Measurements from ENCODE around the gene CSTF2T.

The CSTF2T gene

DNA sequence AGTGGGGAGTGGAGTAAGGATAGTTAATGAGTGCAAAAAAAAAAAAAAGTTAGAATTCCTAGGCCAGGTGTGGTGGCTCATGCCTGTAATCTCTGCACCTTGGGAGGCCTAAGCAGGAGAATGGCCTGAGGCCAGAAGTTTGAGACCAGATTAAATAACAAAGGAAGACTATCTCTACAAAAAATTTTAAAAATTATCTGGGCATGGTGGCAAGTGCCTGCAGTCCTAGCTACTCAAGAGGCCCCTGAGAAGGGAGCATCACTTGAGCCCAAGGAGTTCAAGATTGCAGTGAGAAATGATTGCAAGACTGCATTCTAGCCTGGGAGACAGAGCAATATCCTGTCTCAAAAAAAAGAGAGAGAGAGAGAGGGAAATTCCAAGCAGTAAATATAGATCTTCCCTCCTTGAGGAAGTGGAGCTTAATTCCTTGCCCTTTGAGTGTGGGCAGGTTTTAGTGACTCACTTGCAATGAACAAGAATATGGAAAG, 19.5 kb upstream of the CSTF2T start:
- Histone ChIP-seq H3K4me3 (ENCODE audit: low read depth, low read length) (no peak overlapping the region), H3K4me1 (ENCODE audit: control insufficient read depth, insufficient read depth, low read length, unreplicated experiment) (peaks cover 9% of the 10 kb centered on the region), H2AFZ (ENCODE audit: low read length, unreplicated experiment) (no peak overlapping the region), H3K79me2 (ENCODE audit: control insufficient read depth, insufficient read depth, low read length, unreplicated experiment) (no peaks in the 10 kb centered on the region), H3K27ac (ENCODE audit: low read depth, low read length) (no peak overlapping the region), H3K36me3 (ENCODE audit: insufficient read depth, low read length) (no peaks in the 10 kb centered on the region), H3K27me3 (ENCODE audit: insufficient read depth, low read length) (no peaks in the 10 kb centered on the region)

DNA sequence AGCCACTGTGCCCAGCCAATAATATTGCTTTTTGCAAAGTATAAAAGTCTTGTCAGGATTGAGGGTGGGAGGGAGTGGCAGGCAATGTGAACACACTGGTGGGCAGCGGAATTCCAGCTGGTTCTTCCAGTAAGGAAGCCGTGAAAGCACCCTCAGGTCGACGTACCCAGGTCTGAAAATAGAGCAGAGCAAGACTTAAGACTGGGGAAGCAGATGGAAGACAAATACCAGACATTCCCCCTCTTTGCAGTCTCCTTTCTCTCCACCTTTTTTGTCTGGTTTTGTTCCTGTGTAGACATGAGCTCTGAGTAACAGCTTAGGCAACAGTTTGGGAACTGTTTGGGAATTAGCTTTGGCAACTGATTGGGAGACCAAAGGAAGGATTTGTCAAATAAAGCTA, 17.6 kb upstream of the CSTF2T start:
- H3K27me3 ChIP-seq (ENCODE audit: insufficient read depth, low read length), result no peaks in the 10 kb centered on the region
- no peak overlapping the region for H3K4me3 ChIP-seq (ENCODE audit: low read depth, low read length)
- H3K79me2 ChIP-seq (ENCODE audit: control insufficient read depth, insufficient read depth, low read length, unreplicated experiment), result no peaks in the 10 kb centered on the region
- peaks cover 9% of the 10 kb centered on the region for H3K4me1 ChIP-seq (ENCODE audit: control insufficient read depth, insufficient read depth, low read length, unreplicated experiment)
- no peak overlapping the region for H2AFZ ChIP-seq (ENCODE audit: low read length, unreplicated experiment)
- no peak overlapping the region for H3K27ac ChIP-seq (ENCODE audit: low read depth, low read length)
- no peaks in the 10 kb centered on the region for H3K36me3 ChIP-seq (ENCODE audit: insufficient read depth, low read length)

DNA sequence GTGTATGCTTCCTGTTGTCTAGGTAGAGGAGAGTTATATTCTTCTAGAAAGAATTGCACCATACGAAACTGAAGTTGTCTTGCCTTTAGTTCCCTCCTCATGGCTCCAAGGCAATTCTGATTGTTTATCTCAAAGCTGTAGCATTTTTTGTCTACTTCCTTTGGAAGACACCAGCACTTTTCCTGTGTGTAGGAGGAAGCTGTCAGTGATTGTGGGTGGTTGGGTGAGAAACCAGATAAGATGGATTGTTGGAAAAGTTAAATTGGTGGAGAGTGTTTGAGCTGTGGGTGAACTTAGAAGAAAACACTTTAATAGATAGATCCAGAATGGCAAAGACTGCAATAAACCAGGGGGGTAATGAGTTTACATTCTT, 12.1 kb upstream of the CSTF2T start:
- Histone ChIP-seq H2AFZ (ENCODE audit: low read length, unreplicated experiment) (no peak overlapping the region), H3K79me2 (ENCODE audit: control insufficient read depth, insufficient read depth, low read length, unreplicated experiment) (no peaks in the 10 kb centered on the region), H3K4me1 (ENCODE audit: control insufficient read depth, insufficient read depth, low read length, unreplicated experiment) (no peaks in the 10 kb centered on the region), H3K4me3 (ENCODE audit: low read depth, low read length) (no peak overlapping the region), H3K36me3 (ENCODE audit: insufficient read depth, low read length) (no peaks in the 10 kb centered on the region), H3K27me3 (ENCODE audit: insufficient read depth, low read length) (no peaks in the 10 kb centered on the region), H3K27ac (ENCODE audit: low read depth, low read length) (no peak overlapping the region)

DNA sequence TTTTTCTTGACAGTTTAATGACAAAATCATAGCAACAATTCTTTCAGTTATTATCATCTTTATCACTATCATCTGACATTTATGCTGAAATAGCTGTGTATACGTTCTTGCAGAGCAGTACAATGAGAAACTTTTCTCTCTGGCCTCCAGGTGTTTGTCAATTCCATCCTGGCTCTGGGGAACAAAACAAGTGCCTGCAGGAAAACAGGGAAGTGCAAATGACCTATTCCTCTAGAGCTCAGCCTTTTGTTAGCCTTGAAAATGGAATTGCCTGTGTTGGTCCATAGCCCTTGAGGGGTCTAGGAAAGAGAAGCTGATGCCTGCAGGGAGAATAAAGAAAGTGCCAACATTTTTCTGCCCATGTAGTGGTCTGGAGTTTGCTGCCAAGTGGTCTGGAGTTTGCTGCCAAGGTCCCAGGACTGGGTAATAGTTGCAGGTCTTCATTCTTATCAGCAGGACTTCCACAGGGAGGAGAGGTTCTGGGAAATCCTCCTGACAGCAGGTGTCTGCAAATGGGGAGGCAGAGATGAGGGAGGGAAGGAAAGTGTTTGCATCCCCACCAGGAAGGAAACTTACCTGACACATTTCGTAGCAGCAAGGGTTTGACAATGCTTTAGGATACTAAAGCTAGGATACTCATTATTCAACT, 10.1 kb upstream of the CSTF2T start:
- Histone ChIP-seq H3K79me2 (ENCODE audit: control insufficient read depth, insufficient read depth, low read length, unreplicated experiment) (no peaks in the 10 kb centered on the region), H3K4me1 (ENCODE audit: control insufficient read depth, insufficient read depth, low read length, unreplicated experiment) (peaks cover 5% of the 10 kb centered on the region), H3K4me3 (ENCODE audit: low read depth, low read length) (no peak overlapping the region), H3K27me3 (ENCODE audit: insufficient read depth, low read length) (no peaks in the 10 kb centered on the region), H3K27ac (ENCODE audit: low read depth, low read length) (no peak overlapping the region), H2AFZ (ENCODE audit: low read length, unreplicated experiment) (no peak overlapping the region), H3K36me3 (ENCODE audit: insufficient read depth, low read length) (no peaks in the 10 kb centered on the region)

DNA sequence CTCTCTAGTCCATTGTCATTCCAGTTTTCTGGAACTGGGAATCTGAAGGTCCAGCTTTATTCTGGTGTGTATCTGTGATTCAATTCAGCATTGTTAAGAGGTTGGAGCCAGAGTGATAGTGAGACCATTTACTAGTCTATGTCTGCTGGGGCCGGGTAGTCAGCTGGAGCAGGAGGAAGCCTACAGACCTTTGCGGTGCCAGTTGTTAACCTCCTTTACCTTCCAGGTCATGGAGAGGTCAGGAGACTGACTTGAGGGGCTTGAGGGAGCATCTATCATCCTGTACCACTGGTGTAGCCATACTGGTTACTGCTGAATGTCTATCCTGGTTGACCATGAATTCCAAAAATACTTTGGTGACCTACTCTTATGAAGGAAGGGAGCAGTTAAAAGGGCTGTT, 9.2 kb upstream of the CSTF2T start:
- H3K27me3 ChIP-seq (ENCODE audit: insufficient read depth, low read length), result no peaks in the 10 kb centered on the region
- no peak overlapping the region for H3K4me3 ChIP-seq (ENCODE audit: low read depth, low read length)

DNA sequence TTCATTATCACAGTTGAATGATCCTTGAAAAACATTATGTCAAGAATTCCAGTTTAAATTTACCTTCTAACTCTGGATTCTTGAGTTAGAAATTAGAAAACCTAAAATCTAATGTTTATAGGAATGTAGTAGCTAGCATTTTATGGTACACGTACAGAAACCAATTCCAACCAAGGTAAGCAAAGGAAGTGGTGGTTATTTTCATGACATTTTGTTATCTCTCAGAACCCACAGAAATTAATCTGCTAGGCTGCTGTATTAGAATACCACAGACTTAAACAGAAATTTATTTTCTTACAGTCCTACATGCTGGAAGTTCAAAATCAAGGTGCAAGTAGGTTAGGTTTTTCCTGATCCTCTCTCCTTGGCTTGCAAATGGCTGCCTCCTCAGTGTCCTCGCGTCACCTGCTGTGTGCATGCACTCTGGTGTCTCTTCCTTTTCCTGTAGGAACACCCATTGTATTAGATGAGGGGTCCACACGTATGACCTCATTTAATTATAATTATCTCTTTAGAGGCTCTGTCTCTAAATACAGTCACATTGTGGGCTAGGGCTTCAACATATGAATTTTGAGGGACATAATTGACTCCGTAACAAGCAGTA, 8.5 kb upstream of the CSTF2T start:
- H3K27ac ChIP-seq (ENCODE audit: low read depth, low read length), result no peak overlapping the region

More for the DNA sequence above, 9.2 kb upstream of the CSTF2T start:
- no peak overlapping the region for H2AFZ ChIP-seq (ENCODE audit: low read length, unreplicated experiment)
- no peaks in the 10 kb centered on the region for H3K36me3 ChIP-seq (ENCODE audit: insufficient read depth, low read length)
- H3K4me1 ChIP-seq (ENCODE audit: control insufficient read depth, insufficient read depth, low read length, unreplicated experiment), result peaks cover 5% of the 10 kb centered on the region
- H3K79me2 ChIP-seq (ENCODE audit: control insufficient read depth, insufficient read depth, low read length, unreplicated experiment), result no peaks in the 10 kb centered on the region
- no peak overlapping the region for H3K27ac ChIP-seq (ENCODE audit: low read depth, low read length)

DNA sequence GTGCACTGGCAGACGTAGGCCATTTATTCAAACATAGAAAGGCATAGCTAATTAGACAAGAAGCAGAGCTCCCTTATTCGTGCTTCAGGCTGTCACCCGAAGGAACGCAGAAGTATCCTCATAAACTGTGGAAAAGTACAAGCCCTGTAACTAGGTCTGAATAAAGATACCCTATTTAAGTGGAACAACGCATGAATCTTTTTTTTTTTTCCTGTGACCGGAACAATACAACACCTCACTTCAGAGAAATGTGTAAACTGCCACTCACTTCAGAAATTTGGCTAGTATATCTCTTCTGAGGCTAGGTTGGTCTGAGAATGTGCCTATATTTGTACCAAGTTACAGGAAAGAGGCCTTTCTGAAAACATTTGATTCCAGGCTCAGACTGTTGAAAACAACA, 8.0 kb upstream of the CSTF2T start:
- no peak overlapping the region for H2AFZ ChIP-seq (ENCODE audit: low read length, unreplicated experiment)

More for the DNA sequence above, 8.5 kb upstream of the CSTF2T start:
- Histone ChIP-seq H3K79me2 (ENCODE audit: control insufficient read depth, insufficient read depth, low read length, unreplicated experiment) (no peaks in the 10 kb centered on the region), H3K4me3 (ENCODE audit: low read depth, low read length) (no peak overlapping the region), H3K27me3 (ENCODE audit: insufficient read depth, low read length) (no peaks in the 10 kb centered on the region), H3K4me1 (ENCODE audit: control insufficient read depth, insufficient read depth, low read length, unreplicated experiment) (peaks cover 5% of the 10 kb centered on the region), H2AFZ (ENCODE audit: low read length, unreplicated experiment) (no peak overlapping the region), H3K36me3 (ENCODE audit: insufficient read depth, low read length) (no peaks in the 10 kb centered on the region)

DNA sequence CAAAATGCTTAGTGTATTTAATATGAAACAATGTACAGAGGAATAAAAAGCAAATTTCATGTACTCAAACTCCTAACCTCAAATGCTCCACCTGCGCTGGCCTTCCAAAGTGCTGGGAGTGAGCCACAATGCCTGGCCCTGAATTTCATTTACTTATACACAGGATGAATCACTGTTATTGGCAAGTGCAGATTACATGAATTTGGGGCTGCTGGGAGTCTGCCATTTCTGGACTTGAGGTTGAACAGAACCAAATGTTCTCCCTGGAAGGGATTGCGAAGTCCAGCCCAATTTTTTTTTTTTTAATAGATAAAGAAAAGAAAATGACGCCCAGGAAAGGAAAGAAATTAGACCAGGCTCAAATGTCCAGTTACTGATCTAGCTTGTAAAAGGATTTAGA, 6.8 kb upstream of the CSTF2T start:
- no peaks in the 10 kb centered on the region for H3K27me3 ChIP-seq (ENCODE audit: insufficient read depth, low read length)
- no peak overlapping the region for H3K4me3 ChIP-seq (ENCODE audit: low read depth, low read length)
- no peak overlapping the region for H2AFZ ChIP-seq (ENCODE audit: low read length, unreplicated experiment)
- no peaks in the 10 kb centered on the region for H3K36me3 ChIP-seq (ENCODE audit: insufficient read depth, low read length)
- H3K4me1 ChIP-seq (ENCODE audit: control insufficient read depth, insufficient read depth, low read length, unreplicated experiment), result peaks cover 5% of the 10 kb centered on the region
- no peaks in the 10 kb centered on the region for H3K79me2 ChIP-seq (ENCODE audit: control insufficient read depth, insufficient read depth, low read length, unreplicated experiment)
- H3K27ac ChIP-seq (ENCODE audit: low read depth, low read length), result no peak overlapping the region

More for the DNA sequence above, 8.0 kb upstream of the CSTF2T start:
- Histone ChIP-seq H3K27ac (ENCODE audit: low read depth, low read length) (no peak overlapping the region), H3K4me3 (ENCODE audit: low read depth, low read length) (no peak overlapping the region), H3K4me1 (ENCODE audit: control insufficient read depth, insufficient read depth, low read length, unreplicated experiment) (peaks cover 5% of the 10 kb centered on the region), H3K79me2 (ENCODE audit: control insufficient read depth, insufficient read depth, low read length, unreplicated experiment) (no peaks in the 10 kb centered on the region), H3K36me3 (ENCODE audit: insufficient read depth, low read length) (no peaks in the 10 kb centered on the region), H3K27me3 (ENCODE audit: insufficient read depth, low read length) (no peaks in the 10 kb centered on the region)

DNA sequence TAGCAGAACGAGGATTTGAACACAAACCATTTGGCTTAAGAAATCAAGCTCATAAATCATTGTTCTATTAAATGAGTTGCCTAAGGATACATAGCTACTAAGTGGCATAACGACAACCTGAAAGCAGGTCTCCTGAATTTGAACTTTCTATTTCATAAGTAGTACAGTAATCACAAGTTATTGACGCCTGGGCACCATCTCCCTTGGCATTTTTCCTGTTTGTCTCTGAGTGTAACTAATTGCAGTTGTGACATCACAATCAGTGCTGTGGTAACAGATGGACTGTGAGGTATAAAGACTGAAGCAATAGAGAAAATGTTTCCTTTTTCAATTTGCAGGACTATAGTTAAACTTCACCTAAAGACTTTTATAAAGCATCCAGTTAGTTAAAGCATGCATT, 6.4 kb upstream of the CSTF2T start:
- H3K36me3 ChIP-seq (ENCODE audit: insufficient read depth, low read length), result no peaks in the 10 kb centered on the region
- no peak overlapping the region for H3K27ac ChIP-seq (ENCODE audit: low read depth, low read length)
- no peaks in the 10 kb centered on the region for H3K79me2 ChIP-seq (ENCODE audit: control insufficient read depth, insufficient read depth, low read length, unreplicated experiment)
- no peak overlapping the region for H3K4me3 ChIP-seq (ENCODE audit: low read depth, low read length)
- no peaks in the 10 kb centered on the region for H3K27me3 ChIP-seq (ENCODE audit: insufficient read depth, low read length)
- H2AFZ ChIP-seq (ENCODE audit: low read length, unreplicated experiment), result no peak overlapping the region
- H3K4me1 ChIP-seq (ENCODE audit: control insufficient read depth, insufficient read depth, low read length, unreplicated experiment), result peaks cover 5% of the 10 kb centered on the region

DNA sequence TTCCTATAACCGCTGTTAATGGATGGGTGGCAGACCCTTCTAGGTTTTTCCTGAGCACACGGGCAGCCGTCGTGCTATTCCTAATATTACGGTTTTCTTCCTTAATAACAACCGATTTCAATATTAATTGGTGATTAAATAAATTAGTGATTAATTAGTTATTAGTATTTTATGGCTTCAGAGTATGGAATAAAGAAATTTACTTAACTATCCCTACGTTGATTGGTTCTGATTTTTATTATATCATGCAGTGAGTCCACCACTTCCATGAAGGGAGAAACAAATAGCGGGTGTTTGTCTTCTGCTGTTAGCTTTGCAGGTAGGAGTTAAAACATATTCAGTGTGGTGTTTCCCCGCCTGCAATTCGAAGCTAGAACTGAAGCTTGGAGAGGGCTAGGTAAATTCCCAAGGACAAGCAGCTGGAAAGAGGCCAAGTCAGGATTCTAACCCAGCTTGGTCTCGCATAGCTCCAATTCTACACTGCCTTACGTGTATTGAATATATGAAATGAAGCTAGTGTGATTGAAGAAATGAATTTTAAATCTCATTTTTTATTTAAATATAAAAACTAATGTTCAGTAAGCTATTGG, 928 bp upstream of the CSTF2T start:
- Histone ChIP-seq H3K27ac (ENCODE audit: low read depth, low read length) (peak overlapping the region; percentile 95), H3K79me2 (ENCODE audit: control insufficient read depth, insufficient read depth, low read length, unreplicated experiment) (peaks cover 37% of the 10 kb centered on the region), H2AFZ (ENCODE audit: low read length, unreplicated experiment) (peak overlapping the region; percentile 99), H3K4me1 (ENCODE audit: control insufficient read depth, insufficient read depth, low read length, unreplicated experiment) (peaks cover 36% of the 10 kb centered on the region), H3K4me3 (ENCODE audit: low read depth, low read length) (peak overlapping the region; percentile 95), H3K36me3 (ENCODE audit: insufficient read depth, low read length) (no peaks in the 10 kb centered on the region; the same call in none of the 2 replicates), H3K27me3 (ENCODE audit: insufficient read depth, low read length) (no peaks in the 10 kb centered on the region)

DNA sequence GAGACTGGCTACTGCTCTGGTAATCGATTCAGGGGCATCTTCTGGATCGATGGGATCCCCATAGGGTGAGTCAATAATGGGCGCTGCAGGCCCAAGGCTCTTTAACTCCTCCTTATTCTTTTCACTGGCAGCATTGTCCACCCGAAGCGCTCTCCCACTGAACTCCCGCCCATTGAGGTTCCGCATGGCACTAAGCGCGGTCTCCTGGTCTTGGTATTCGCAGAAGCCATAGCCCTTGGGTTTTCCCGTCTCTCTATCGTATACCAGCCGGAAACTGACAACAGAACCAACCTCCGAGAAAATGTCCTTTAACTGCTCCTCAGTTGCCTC, 285 bp downstream of the CSTF2T start:
- Histone ChIP-seq H3K4me1 (ENCODE audit: control insufficient read depth, insufficient read depth, low read length, unreplicated experiment) (peaks cover 43% of the 10 kb centered on the region), H2AFZ (ENCODE audit: low read length, unreplicated experiment) (peak overlapping the region; percentile 99), H3K36me3 (ENCODE audit: insufficient read depth, low read length) (no peaks in the 10 kb centered on the region; the same call in none of the 2 replicates), H3K4me3 (ENCODE audit: low read depth, low read length) (peak overlapping the region; percentile 95), H3K27me3 (ENCODE audit: insufficient read depth, low read length) (no peaks in the 10 kb centered on the region), H3K79me2 (ENCODE audit: control insufficient read depth, insufficient read depth, low read length, unreplicated experiment) (peaks cover 37% of the 10 kb centered on the region), H3K27ac (ENCODE audit: low read depth, low read length) (peak overlapping the region; percentile 95)
